ENCODE measurements around the gene SFT2D3.

SFT2D3 gene

DNA sequence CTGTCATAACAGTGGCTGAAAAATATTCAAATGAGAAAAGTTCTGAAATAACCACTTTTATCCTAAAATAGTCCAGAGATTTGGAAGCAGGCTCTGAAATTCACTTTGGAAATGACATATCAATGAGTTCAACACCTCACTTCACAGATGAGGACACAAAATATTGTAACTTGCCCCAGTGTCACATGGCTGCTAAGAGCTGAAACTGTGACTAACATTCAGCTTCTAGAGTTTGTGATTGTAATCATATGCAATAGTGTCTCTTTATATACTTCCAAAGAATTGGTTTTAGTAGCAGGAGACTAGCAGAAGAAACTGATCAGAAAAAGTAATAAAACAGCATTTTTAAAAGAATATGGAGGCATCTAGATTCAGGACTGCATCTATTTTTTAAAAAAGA lies 52.1 kb downstream of the SFT2D3 start:
- Histone ChIP-seq H3K4me3 (no peak overlapping the region), H3K4me2 (no peak overlapping the region), H4K20me1 (peaks cover 0 to 14% (median 0%) of the 10 kb centered on the region in 11 experiments; a peak in 5 of 22 replicates), H3K27me3 (no peaks in the 10 kb centered on the region), H3K27ac (no peak overlapping the region), H3K4me1 (peaks cover 0 to 13% (median 6%) of the 10 kb centered on the region in 10 experiments; a peak in 10 of 20 replicates), H3K9ac (no peak overlapping the region), H3K9me3 (replicated peaks in 1 of 11) (no peaks in the 10 kb centered on the region), H3K36me3 (peaks cover 26 to 93% (median 57%) of the 10 kb centered on the region in 11 experiments; a peak in 21 of 22 replicates)
- no peak for TF ChIP-seq Cebpa-rat (IDR thresholded peaks at IDR 0.05)

DNA sequence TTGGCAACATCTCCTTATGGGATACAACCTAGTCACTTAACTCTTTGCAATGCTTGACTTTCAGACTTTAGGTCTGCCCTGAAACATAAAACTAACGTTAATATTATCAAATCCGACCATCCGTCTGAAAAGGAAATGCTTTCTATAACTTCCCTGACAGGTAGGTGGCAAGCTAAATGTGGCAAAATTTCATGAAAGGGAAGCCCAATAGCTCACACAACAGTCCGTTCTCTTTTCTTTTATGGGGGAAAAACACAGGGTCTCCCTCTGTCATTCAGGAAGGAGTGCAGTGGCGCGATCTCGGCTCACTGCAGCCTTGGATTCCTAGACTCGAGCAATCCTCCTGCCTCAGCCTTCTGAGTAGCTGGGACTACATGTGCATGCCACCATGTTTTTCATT lies 52.9 kb downstream of the SFT2D3 start:
- no peak for TF ChIP-seq Cebpa-rat (IDR thresholded peaks at IDR 0.05)
- Histone ChIP-seq H3K4me1 (peaks cover 0 to 12% (median 6%) of the 10 kb centered on the region in 10 experiments; a peak in 10 of 20 replicates), H3K4me3 (no peak overlapping the region), H3K4me2 (no peak overlapping the region), H3K9me3 (replicated peaks in 1 of 11) (no peaks in the 10 kb centered on the region), H3K27ac (no peak overlapping the region), H3K9ac (no peak overlapping the region), H3K27me3 (no peaks in the 10 kb centered on the region), H3K36me3 (peaks cover 31 to 93% (median 57%) of the 10 kb centered on the region in 11 experiments; a peak in 20 of 22 replicates), H4K20me1 (peaks cover 0 to 11% (median 0%) of the 10 kb centered on the region in 11 experiments; a peak in 5 of 22 replicates)

Measured in BLaER1 treated with 17β-estradiol and CSF1 and Interleukin-3, amounts not matched to agents 10 nM and 100 nM (cell line).